Activated naive CD4-positive, alpha-beta T cell treated with Interleukin-2 at 50 U/mL for 16 hours (primary cell): ENCODE results near the gene NID1.
"Not testable (repeated sequence)": the region's sequence is repeated elsewhere in the genome, so short reads cannot be mapped to it uniquely, and the experiment has no call there.

Experiments
- DNase-seq: peaks from one replicate; pipeline ENCODE4 v3.0.0-alpha.2; 2020

NID1 gene

DNA sequence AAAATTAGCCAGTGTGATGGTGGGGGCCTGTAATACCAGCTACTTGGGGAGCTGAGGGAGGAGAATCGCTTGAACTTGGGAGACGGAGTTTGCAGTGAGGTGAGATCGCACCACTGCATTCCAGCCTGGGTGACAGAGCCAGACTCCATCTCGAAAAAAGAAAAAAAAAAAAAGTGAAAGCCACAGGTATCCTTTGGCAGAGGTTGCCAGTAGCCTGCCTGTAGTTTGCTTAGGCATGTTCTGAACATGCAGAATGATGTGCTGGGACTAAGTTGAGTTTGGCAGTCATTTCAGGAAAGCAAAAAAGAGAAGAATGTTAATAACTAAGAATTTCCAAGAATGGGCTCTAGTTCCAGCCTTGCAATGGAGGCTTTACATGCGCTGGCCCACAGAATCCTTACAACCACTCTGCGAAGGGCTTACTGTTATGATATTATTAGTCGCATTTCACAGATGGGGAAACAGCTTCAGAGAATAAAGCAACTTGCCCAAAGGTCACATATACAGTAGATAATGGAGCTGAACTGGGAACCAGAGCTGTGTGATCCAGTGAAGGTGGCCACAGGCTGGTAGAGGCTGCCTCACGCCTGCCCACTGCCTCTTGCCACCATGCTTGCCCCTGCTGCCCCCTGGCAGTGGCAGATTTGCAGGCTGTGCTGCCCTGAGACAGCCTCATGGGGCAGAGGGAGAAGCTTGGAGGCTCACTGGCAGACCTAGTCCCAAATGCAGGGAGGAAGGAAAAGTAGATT, 131.7 kb downstream of the NID1 start:
- no peak for DNase-seq

DNA sequence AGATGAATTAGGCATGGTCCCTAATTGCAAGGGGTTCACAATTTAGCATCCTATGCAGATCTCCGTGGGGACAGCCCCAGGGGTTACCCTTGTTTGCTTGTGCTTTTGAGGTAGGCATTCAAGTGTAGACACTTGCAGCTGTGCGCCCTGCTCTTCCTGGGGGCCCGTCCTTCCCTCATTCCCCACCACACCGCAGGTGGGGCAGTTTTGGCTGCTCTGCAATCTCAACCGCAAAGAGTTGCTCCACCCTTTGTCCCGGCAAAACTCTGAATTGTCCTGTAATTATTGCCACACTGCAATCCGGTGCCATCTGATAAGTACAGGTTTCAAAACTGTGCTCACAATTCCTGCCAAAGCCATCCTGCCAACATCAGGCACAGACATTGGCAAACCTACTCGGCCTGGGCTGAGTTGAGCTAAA, 132.8 kb downstream of the NID1 start:
- DNase-seq: no peak

DNA sequence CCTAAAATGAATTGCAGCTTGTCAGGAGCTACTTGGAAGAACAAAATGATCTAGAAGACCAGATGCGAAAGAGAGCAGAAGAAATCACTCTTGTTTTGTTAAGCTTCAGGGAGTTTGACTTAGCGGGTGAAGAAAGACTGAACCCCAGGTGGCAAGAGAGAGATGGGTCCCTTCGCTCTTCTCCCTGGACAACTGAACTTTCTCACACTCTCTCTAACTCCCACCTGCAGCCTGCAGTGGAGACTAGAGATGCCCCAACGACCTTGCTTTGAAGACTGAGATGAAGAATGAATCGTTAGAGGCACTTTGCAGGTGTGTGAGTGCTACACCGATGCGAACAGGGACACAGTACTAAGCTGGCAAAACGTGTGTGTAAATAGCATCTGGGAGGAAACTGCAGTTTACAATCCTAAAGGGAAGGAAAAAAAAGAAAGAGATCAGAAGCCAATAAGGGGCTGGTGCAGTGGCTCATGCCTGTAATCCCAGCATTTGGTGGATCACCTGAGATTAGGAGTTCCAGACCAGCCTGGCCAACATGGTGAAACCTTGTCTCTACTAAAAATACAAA, 133.6 kb downstream of the NID1 start:
- no peak for DNase-seq

DNA sequence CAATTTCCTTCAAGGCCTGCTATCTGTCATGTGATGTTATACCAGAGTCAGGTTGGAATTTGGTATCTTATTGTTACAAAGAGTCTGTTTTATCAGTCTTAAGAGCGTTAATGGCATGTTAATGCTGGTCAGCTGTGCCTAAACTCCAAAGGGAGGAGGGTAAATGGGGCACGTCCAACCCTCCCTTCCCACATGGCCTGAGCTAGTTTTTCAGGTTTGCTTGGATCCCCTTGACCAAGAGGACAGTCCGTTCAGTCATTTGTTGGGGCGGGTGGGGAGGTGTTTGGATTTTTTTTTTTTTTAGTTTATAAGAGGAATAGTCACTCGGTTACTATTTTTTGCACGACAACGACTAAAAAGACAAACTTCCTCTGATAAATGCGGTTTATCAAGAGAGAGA, 134.3 kb downstream of the NID1 start:
- no peak for DNase-seq

DNA sequence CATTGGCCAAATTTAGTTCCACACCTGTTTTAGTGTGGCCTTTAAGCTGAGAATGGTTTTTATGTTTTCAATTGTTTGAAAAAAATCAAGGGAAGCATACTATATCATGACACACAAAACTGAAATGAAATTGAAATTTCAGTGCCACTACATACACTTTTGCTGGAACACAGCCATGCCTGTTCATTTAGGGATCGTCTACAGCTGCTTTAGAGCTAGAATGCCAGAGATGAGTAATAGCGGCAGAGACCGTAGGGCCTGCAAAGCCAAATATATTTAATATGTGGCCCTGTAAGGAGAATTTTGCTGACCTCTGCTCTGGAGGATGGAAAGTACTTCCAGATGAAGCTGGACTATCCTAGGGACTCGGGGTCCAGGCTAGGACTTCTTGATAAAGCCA, 135.7 kb downstream of the NID1 start:
- DNase-seq: no peak

DNA sequence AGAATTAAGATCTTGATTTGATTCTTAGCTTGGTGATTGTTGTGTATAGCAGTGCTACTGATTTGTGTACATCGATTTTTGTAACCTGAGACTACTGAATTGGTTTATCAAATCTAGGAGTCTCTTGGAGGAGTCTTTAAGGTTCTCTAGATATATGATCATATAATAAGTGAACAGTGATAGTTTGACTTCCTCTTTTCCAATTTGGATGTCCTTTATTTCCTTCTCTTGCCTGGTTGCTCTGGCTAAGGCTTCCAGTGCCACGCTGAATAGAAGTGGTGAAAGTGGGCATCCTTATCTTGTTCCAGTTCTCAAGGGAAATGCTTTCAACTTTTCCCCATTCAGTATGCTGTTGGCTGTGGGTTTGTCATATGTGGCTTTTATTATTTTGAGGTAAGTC, 136.7 kb downstream of the NID1 start:
- no peak for DNase-seq

DNA sequence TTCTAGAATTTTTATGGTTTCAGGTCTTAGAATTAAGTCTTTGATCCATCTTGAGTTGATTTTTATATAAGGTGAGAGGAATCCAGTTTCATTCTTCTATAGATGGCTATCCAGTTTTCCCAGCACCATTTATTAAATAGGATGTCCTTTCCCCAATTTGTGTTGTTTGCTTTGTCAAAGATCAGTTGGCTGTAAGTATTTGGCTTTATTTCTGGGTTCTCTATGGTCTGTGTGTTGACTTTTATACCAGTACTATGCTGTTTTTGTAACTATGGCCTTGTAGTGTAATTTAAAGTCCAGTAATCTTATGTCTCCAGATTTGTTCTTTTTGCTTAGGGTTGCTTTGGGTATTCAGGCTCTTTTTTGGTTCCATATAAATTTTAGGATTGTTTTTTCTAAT, 137.3 kb downstream of the NID1 start:
- not testable (repeated sequence) for DNase-seq
